ENCODE results near the gene GALNT7.
"Not testable (repeated sequence)": the region's sequence is repeated elsewhere in the genome, so short reads cannot be mapped to it uniquely, and the experiment has no call there.

The GALNT7 gene

GRCh38 chr4:173168396-173169177 is at the start of gene GALNT7:
Gene GALNT7 (plus strand): TSS chr4:173168811. CDS start chr4:173168836, 25 bp downstream.
- Histone ChIP-seq H3K4me2 (ENCODE audit: low read length) (peak within 1 kb of the TSS; percentile 92), H3K27ac (peak within 1 kb of the TSS; percentile 76), H3K4me3 (ENCODE audit: low read depth, low read length) (peak within 1 kb of the TSS; percentile 76), H3K79me2 (peaks cover 10% of the 10 kb centered on the region), H2AFZ (peak within 1 kb of the TSS; percentile 87), H3K9me3 (ENCODE audit: control insufficient read depth, low read length) (no peaks in the 10 kb centered on the region), H3K9ac (no peak within 1 kb of the TSS), H3K4me1 (no peaks in the 10 kb centered on the region), H3K27me3 (ENCODE audit: control insufficient read depth, insufficient read depth, low read length) (no peaks in the 10 kb centered on the region), H3K36me3 (ENCODE audit: control insufficient read depth, insufficient read depth, low read length) (no peaks in the 10 kb centered on the region)
- TF ChIP-seq CTCF (IDR thresholded peaks at IDR 0.05) = no peak

GRCh38 chr4:173118819-173119218 is 49.8 kb upstream of the GALNT7 start:
- H2AFZ ChIP-seq; H3K9me3 ChIP-seq (ENCODE audit: control insufficient read depth, low read length); H3K79me2 ChIP-seq; H3K27me3 ChIP-seq (ENCODE audit: control insufficient read depth, insufficient read depth, low read length); H3K27ac ChIP-seq; H3K36me3 ChIP-seq (ENCODE audit: control insufficient read depth, insufficient read depth, low read length); H3K4me3 ChIP-seq (ENCODE audit: low read depth, low read length); H3K4me1 ChIP-seq; H3K4me2 ChIP-seq (ENCODE audit: low read length); H3K9ac ChIP-seq: not testable (repeated sequence)

GRCh38 chr4:173119818-173120217 is 48.8 kb upstream of the GALNT7 start:
- Histone ChIP-seq H3K4me1 (no peaks in the 10 kb centered on the region), H2AFZ (no peak overlapping the region), H3K36me3 (ENCODE audit: control insufficient read depth, insufficient read depth, low read length) (no peaks in the 10 kb centered on the region), H3K4me3 (ENCODE audit: low read depth, low read length) (no peak overlapping the region), H3K27me3 (ENCODE audit: control insufficient read depth, insufficient read depth, low read length) (no peaks in the 10 kb centered on the region), H3K79me2 (no peaks in the 10 kb centered on the region), H3K9me3 (ENCODE audit: control insufficient read depth, low read length) (no peaks in the 10 kb centered on the region), H3K4me2 (ENCODE audit: low read length) (no peak overlapping the region), H3K27ac (no peak overlapping the region), H3K9ac (no peak overlapping the region)
- TF ChIP-seq CTCF (IDR thresholded peaks at IDR 0.05) = no peak

GRCh38 chr4:173121076-173121561 is 47.5 kb upstream of the GALNT7 start:
- H3K79me2 ChIP-seq = no peaks in the 10 kb centered on the region
- H3K4me2 ChIP-seq (ENCODE audit: low read length) = no peak overlapping the region
- no peak overlapping the region for H3K9ac ChIP-seq
- no peaks in the 10 kb centered on the region for H3K27me3 ChIP-seq (ENCODE audit: control insufficient read depth, insufficient read depth, low read length)
- no peaks in the 10 kb centered on the region for H3K4me1 ChIP-seq
- TF ChIP-seq CTCF (IDR thresholded peaks at IDR 0.05) = no peak
- no peaks in the 10 kb centered on the region for H3K9me3 ChIP-seq (ENCODE audit: control insufficient read depth, low read length)
- no peak overlapping the region for H3K27ac ChIP-seq
- H3K36me3 ChIP-seq (ENCODE audit: control insufficient read depth, insufficient read depth, low read length) = no peaks in the 10 kb centered on the region
- peak overlapping the region; percentile 33 for H2AFZ ChIP-seq
- no peak overlapping the region for H3K4me3 ChIP-seq (ENCODE audit: low read depth, low read length)

GRCh38 chr4:173124209-173124865 is 44.3 kb upstream of the GALNT7 start:
- H3K4me1 ChIP-seq = no peaks in the 10 kb centered on the region
- no peak for TF ChIP-seq CTCF (IDR thresholded peaks at IDR 0.05)
- H3K4me2 ChIP-seq (ENCODE audit: low read length) = no peak overlapping the region
- H3K4me3 ChIP-seq (ENCODE audit: low read depth, low read length) = no peak overlapping the region
- H3K9ac ChIP-seq = no peak overlapping the region
- no peak overlapping the region for H2AFZ ChIP-seq
- no peaks in the 10 kb centered on the region for H3K36me3 ChIP-seq (ENCODE audit: control insufficient read depth, insufficient read depth, low read length)
- no peak overlapping the region for H3K27ac ChIP-seq
- H3K9me3 ChIP-seq (ENCODE audit: control insufficient read depth, low read length) = no peaks in the 10 kb centered on the region
- no peaks in the 10 kb centered on the region for H3K79me2 ChIP-seq
- H3K27me3 ChIP-seq (ENCODE audit: control insufficient read depth, insufficient read depth, low read length) = no peaks in the 10 kb centered on the region

Data from parathyroid adenoma (tissue), 2 donors.